Small intestine (tissue), 7 donors: ENCODE results near the gene SUGCT. TPM values are rescaled to one million over a fixed set of nuclear protein-coding genes. Genes with fewer than 3 reads are reported as not detected.

ENCODE experiments used
- DNase-seq, 2 donors: peaks; one replicate each; pipeline versions ENCODE4 v3.0.0 to v3.0.0-alpha.2; 2013
- FAIRE-seq: peaks from 2 replicates; lab custom pipeline; 2012; peaks lifted over from hg19 to GRCh38; lab: Jason Lieb, UNC
- H3K27ac ChIP-seq, 3 donors: one replicate each; pipeline ENCODE4 v1.5.1; 2013; ENCODE audit warnings: low read length in 2 of 3, mild to moderate bottlenecking in 2 of 3, control low read depth in 1 of 3, inconsistent platforms in 1 of 3, low read depth in 1 of 3, moderate library complexity in 1 of 3
- H3K27me3 ChIP-seq, 3 donors: one replicate each; pipeline ENCODE4 v1.6.1; 2013; ENCODE audit warnings: low read length in 3 of 3, inconsistent platforms in 1 of 3; ENCODE audit not compliant: control insufficient read depth in 3 of 3, insufficient read depth in 3 of 3
- H3K36me3 ChIP-seq, 3 donors: one replicate each; pipeline ENCODE4 v1.6.1; 2013; ENCODE audit warnings: low read length in 3 of 3, inconsistent platforms in 1 of 3, low read depth in 1 of 3, mild to moderate bottlenecking in 1 of 3, moderate library complexity in 1 of 3; ENCODE audit not compliant: control insufficient read depth in 3 of 3, insufficient read depth in 2 of 3
- H3K4me1 ChIP-seq, 3 donors: one replicate each; pipeline ENCODE4 v1.6.1; 2013; ENCODE audit warnings: low read length in 2 of 3, inconsistent platforms in 1 of 3, low read depth in 1 of 3, mild to moderate bottlenecking in 1 of 3, moderate library complexity in 1 of 3; ENCODE audit not compliant: control insufficient read depth in 3 of 3, insufficient read depth in 2 of 3
- H3K4me3 ChIP-seq, 3 donors: one replicate each; pipeline ENCODE4 v1.5.1; 2013; ENCODE audit warnings: low read length in 3 of 3, control low read depth in 1 of 3, inconsistent platforms in 1 of 3, low read depth in 1 of 3, mild to moderate bottlenecking in 1 of 3, moderate library complexity in 1 of 3
- H3K9me3 ChIP-seq, 2 donors: one replicate each; pipeline ENCODE4 v1.6.1; 2013; ENCODE audit warnings: low read depth in 1 of 2, low read length in 1 of 2; ENCODE audit not compliant: control insufficient read depth in 2 of 2, insufficient read depth in 1 of 2
- WGBS, 3 donors: extraction: QIAGEN DNeasy Blood & Tissue Kit; methylation state at CpG; one replicate each; pipeline ENCODE4 v1.1.7; 2013; 5-methylcytosine and 5-hydroxymethylcytosine counted together
- polyA plus RNA-seq, 4 donors: library from polyadenylated mRNA; stranded (reverse) in 3 of 4; unstranded in 1 of 4; fragments of 200-250 nt in 3 of 4; fragments of 120-200 nt in 1 of 4; gene quantifications; one replicate each; pipeline versions ENCODE4 v1.2.1 to v1.2.3, GENCODE V29; 2013
- donor health status: healthy with polysubstance abuse.
- donor health status: control.
- donor health status: control.
- donor health status: Bipolar disorder and iron deficiency.
- donor health status: healthy.

Gene SUGCT
- polyA plus RNA-seq, 4 donors, result 0.54 to 26.9 (median 2.5) TPM

GRCh38 chr7:40192036-40192435 lies 57.2 kb downstream of the SUGCT start:
- Histone ChIP-seq H3K9me3 (no peaks in the 10 kb centered on the region), H3K27ac (no peak overlapping the region), H3K36me3 (peaks cover 0 to 5% (median 0%) of the 10 kb centered on the region in 3 donors), H3K4me1 (no peaks in the 10 kb centered on the region), H3K4me3 (no peak overlapping the region), H3K27me3 (no peaks in the 10 kb centered on the region)
- WGBS, 3 donors, result 92 to 100% (median 100%) methylated on average over 2 of the region's 2 CpGs
- DNase-seq, result no peak
- no peak for FAIRE-seq

- H3K9me3 ChIP-seq, result no peaks in the 10 kb centered on the region
- FAIRE-seq, result no peak
- no peaks in the 10 kb centered on the region for H3K4me1 ChIP-seq
- H3K27me3 ChIP-seq, result no peaks in the 10 kb centered on the region
- H3K4me3 ChIP-seq, result no peak overlapping the region
- no peak overlapping the region for H3K27ac ChIP-seq
- DNase-seq, result no peak
- 70 to 85% (median 81%) methylated on average over 1 of the region's 1 CpG for WGBS, 3 donors
- H3K36me3 ChIP-seq, result peaks cover 0 to 5% (median 0%) of the 10 kb centered on the region in 3 donors
Observed at GRCh38 chr7:40194745-40195144, 59.9 kb downstream of the SUGCT start.

GRCh38 chr7:40197527-40197926 lies 62.7 kb downstream of the SUGCT start:
- Histone ChIP-seq H3K27me3 (no peaks in the 10 kb centered on the region), H3K36me3 (peaks cover 0 to 5% (median 0%) of the 10 kb centered on the region in 3 donors), H3K4me3 (no peak overlapping the region), H3K27ac (no peak overlapping the region), H3K9me3 (no peaks in the 10 kb centered on the region), H3K4me1 (no peaks in the 10 kb centered on the region)
- WGBS, 3 donors, result 68 to 76% (median 71%) methylated on average over 2 of the region's 2 CpGs
- FAIRE-seq (no peak), DNase-seq (no peak)

GRCh38 chr7:40199076-40199802 lies 64.4 kb downstream of the SUGCT start:
- Histone ChIP-seq H3K4me3 (no peak overlapping the region), H3K36me3 (peaks cover 0 to 5% (median 0%) of the 10 kb centered on the region in 3 donors), H3K27me3 (no peaks in the 10 kb centered on the region), H3K4me1 (no peaks in the 10 kb centered on the region), H3K9me3 (no peaks in the 10 kb centered on the region), H3K27ac (no peak overlapping the region)
- FAIRE-seq (no peak), DNase-seq (no peak)
- 41 to 47% (median 44%) methylated on average over 2 of the region's 2 CpGs for WGBS, 3 donors

GRCh38 chr7:40200791-40201190 lies 66.0 kb downstream of the SUGCT start:
- no peak overlapping the region for H3K27ac ChIP-seq
- H3K27me3 ChIP-seq, result no peaks in the 10 kb centered on the region
- DNase-seq, result no peak
- H3K4me1 ChIP-seq, result no peaks in the 10 kb centered on the region
- no peak for FAIRE-seq
- peaks cover 0 to 3% (median 0%) of the 10 kb centered on the region in 3 donors for H3K36me3 ChIP-seq
- H3K9me3 ChIP-seq, result no peaks in the 10 kb centered on the region
- WGBS, 3 donors, result 69 to 88% (median 85%) methylated on average over 3 of the region's 3 CpGs
- H3K4me3 ChIP-seq, result no peak overlapping the region

- H3K27ac ChIP-seq, result no peak overlapping the region
- WGBS, 3 donors, result 83 to 90% (median 88%) methylated on average over 3 of the region's 3 CpGs
- no peaks in the 10 kb centered on the region for H3K4me1 ChIP-seq
- no peak overlapping the region for H3K4me3 ChIP-seq
- no peak for DNase-seq
- no peak for FAIRE-seq
- no peaks in the 10 kb centered on the region for H3K9me3 ChIP-seq
- H3K36me3 ChIP-seq, result no peaks in the 10 kb centered on the region
- no peaks in the 10 kb centered on the region for H3K27me3 ChIP-seq
Observed at GRCh38 chr7:40202851-40203250, 68.0 kb downstream of the SUGCT start.

GRCh38 chr7:40204581-40204980 lies 69.8 kb downstream of the SUGCT start:
- no peaks in the 10 kb centered on the region for H3K27me3 ChIP-seq
- FAIRE-seq (no peak), DNase-seq (no peak)
- H3K9me3 ChIP-seq, result no peaks in the 10 kb centered on the region
- H3K36me3 ChIP-seq, result no peaks in the 10 kb centered on the region
- 94 to 97% (median 97%) methylated on average over 7 of the region's 7 CpGs for WGBS, 3 donors
- H3K4me1 ChIP-seq, result no peaks in the 10 kb centered on the region
- H3K4me3 ChIP-seq, result no peak overlapping the region
- H3K27ac ChIP-seq, result no peak overlapping the region

GRCh38 chr7:40205992-40206391 lies 71.2 kb downstream of the SUGCT start:
- DNase-seq, result no peak

More at GRCh38 chr7:40205992-40206391, 71.2 kb downstream of the SUGCT start:
- Histone ChIP-seq H3K9me3 (no peaks in the 10 kb centered on the region), H3K27me3 (no peaks in the 10 kb centered on the region), H3K4me3 (no peak overlapping the region), H3K36me3 (no peaks in the 10 kb centered on the region), H3K4me1 (no peaks in the 10 kb centered on the region), H3K27ac (no peak overlapping the region)
- FAIRE-seq, result no peak
- WGBS, 3 donors, result 85 to 95% (median 92%) methylated on average over 2 of the region's 2 CpGs
